ENCODE data around the gene TSFM. TPM values are rescaled to one million over a fixed set of nuclear protein-coding genes. Genes with fewer than 3 reads are reported as not detected.

Gene TSFM
- total RNA-seq, 1 experiment from 2014 or later = 48.7 TPM

DNA sequence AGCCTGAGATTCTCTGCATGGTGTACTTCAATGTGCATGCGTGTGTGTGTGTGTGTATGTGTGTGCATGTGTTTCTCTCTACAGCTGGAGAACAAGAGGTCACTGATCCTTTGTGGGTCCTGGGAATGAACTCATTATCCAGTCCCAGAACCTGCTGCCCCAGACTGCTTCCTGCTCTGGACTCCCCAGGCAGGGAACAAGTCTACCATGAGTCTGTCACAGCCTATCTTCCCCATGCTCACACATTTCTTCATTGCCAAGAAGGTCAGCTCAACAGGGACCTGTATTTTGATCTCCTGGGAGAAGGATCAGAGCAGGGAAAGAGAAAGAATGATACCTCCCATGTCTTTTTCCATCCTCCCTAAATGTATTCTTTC is 41.2 kb upstream of the TSFM start:
- ChIA-PET POLR2A (interaction anchor here (1.0 kb wide), 1 partner anchor 11 kb away, joined by 4 read pairs; the partner anchor contains the start of gene CDK4), CTCF (interaction anchor here (0.8 to 4.7 kb wide), 7 partner anchors 9 to 158 kb away, joined by 3 to 31 read pairs (median 5); partner anchors contain the start of gene B4GALNT1)
- Mint-ChIP-seq H3K4me3 (no peak overlapping the region; the same call in 1 of the 2 replicates), H3K9me3 (no peaks in the 10 kb centered on the region; the same call in 1 of the 2 replicates), H3K27me3 (ENCODE audit: low read depth) (peaks cover 76% of the 10 kb centered on the region), H3K27ac (no peak overlapping the region), H3K36me3 (peaks cover 6% of the 10 kb centered on the region; the same call in 1 of the 2 replicates), H3K4me1 (peaks cover 27% of the 10 kb centered on the region)
- ATAC-seq (no peak), DNase-seq (ENCODE audit: low spot score) (no peak)
- no peak for TF ChIP-seq ATF1 (CRISPR knock-in tag; IDR thresholded peaks at IDR 0.05)
- TF ChIP-seq ZNF317 (CRISPR knock-in tag; IDR thresholded peaks at IDR 0.05; ENCODE audit: borderline replicate concordance, low read depth) = no peak
- no peak for TF ChIP-seq JAZF1 (CRISPR knock-in tag; IDR thresholded peaks at IDR 0.05)
- TF ChIP-seq GTF2I (CRISPR knock-in tag; conservative IDR thresholded peaks at IDR 0.05) = no peak
- TF ChIP-seq, protein P1, sequence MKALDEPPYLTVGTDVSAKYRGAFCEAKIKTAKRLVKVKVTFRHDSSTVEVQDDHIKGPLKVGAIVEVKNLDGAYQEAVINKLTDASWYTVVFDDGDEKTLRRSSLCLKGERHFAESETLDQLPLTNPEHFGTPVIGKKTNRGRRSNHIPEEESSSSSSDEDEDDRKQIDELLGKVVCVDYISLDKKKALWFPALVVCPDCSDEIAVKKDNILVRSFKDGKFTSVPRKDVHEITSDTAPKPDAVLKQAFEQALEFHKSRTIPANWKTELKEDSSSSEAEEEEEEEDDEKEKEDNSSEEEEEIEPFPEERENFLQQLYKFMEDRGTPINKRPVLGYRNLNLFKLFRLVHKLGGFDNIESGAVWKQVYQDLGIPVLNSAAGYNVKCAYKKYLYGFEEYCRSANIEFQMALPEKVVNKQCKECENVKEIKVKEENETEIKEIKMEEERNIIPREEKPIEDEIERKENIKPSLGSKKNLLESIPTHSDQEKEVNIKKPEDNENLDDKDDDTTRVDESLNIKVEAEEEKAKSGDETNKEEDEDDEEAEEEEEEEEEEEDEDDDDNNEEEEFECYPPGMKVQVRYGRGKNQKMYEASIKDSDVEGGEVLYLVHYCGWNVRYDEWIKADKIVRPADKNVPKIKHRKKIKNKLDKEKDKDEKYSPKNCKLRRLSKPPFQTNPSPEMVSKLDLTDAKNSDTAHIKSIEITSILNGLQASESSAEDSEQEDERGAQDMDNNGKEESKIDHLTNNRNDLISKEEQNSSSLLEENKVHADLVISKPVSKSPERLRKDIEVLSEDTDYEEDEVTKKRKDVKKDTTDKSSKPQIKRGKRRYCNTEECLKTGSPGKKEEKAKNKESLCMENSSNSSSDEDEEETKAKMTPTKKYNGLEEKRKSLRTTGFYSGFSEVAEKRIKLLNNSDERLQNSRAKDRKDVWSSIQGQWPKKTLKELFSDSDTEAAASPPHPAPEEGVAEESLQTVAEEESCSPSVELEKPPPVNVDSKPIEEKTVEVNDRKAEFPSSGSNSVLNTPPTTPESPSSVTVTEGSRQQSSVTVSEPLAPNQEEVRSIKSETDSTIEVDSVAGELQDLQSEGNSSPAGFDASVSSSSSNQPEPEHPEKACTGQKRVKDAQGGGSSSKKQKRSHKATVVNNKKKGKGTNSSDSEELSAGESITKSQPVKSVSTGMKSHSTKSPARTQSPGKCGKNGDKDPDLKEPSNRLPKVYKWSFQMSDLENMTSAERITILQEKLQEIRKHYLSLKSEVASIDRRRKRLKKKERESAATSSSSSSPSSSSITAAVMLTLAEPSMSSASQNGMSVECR (CRISPR knock-in tag; IDR thresholded peaks at IDR 0.05; ENCODE audit: borderline replicate concordance) = no peak
- no peak for TF ChIP-seq KAT7 (CRISPR knock-in tag; IDR thresholded peaks at IDR 0.05; ENCODE audit: borderline replicate concordance)
- TF ChIP-seq NR3C1 (CRISPR knock-in tag; conservative IDR thresholded peaks at IDR 0.05; ENCODE audit: low read depth) = no peak
- TF ChIP-seq JUN (CRISPR knock-in tag; IDR thresholded peaks at IDR 0.05) = no peak
- TF ChIP-seq, protein P2, sequence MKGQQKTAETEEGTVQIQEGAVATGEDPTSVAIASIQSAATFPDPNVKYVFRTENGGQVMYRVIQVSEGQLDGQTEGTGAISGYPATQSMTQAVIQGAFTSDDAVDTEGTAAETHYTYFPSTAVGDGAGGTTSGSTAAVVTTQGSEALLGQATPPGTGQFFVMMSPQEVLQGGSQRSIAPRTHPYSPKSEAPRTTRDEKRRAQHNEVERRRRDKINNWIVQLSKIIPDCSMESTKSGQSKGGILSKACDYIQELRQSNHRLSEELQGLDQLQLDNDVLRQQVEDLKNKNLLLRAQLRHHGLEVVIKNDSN (CRISPR knock-in tag; IDR thresholded peaks at IDR 0.05) = no peak
- TF ChIP-seq, protein P3, sequence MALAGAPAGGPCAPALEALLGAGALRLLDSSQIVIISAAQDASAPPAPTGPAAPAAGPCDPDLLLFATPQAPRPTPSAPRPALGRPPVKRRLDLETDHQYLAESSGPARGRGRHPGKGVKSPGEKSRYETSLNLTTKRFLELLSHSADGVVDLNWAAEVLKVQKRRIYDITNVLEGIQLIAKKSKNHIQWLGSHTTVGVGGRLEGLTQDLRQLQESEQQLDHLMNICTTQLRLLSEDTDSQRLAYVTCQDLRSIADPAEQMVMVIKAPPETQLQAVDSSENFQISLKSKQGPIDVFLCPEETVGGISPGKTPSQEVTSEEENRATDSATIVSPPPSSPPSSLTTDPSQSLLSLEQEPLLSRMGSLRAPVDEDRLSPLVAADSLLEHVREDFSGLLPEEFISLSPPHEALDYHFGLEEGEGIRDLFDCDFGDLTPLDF (CRISPR knock-in tag; IDR thresholded peaks at IDR 0.05) = no peak
- TF ChIP-seq, protein P4, sequence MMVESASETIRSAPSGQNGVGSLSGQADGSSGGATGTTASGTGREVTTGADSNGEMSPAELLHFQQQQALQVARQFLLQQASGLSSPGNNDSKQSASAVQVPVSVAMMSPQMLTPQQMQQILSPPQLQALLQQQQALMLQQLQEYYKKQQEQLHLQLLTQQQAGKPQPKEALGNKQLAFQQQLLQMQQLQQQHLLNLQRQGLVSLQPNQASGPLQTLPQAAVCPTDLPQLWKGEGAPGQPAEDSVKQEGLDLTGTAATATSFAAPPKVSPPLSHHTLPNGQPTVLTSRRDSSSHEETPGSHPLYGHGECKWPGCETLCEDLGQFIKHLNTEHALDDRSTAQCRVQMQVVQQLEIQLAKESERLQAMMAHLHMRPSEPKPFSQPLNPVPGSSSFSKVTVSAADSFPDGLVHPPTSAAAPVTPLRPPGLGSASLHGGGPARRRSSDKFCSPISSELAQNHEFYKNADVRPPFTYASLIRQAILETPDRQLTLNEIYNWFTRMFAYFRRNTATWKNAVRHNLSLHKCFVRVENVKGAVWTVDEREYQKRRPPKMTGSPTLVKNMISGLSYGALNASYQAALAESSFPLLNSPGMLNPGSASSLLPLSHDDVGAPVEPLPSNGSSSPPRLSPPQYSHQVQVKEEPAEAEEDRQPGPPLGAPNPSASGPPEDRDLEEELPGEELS (CRISPR knock-in tag; IDR thresholded peaks at IDR 0.05) = no peak
- no peak for TF ChIP-seq ZNF396 (CRISPR knock-in tag; IDR thresholded peaks at IDR 0.05; ENCODE audit: borderline replicate concordance)
- TF ChIP-seq, protein P5, sequence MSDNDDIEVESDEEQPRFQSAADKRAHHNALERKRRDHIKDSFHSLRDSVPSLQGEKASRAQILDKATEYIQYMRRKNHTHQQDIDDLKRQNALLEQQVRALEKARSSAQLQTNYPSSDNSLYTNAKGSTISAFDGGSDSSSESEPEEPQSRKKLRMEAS (CRISPR knock-in tag; IDR thresholded peaks at IDR 0.05) = no peak

DNA sequence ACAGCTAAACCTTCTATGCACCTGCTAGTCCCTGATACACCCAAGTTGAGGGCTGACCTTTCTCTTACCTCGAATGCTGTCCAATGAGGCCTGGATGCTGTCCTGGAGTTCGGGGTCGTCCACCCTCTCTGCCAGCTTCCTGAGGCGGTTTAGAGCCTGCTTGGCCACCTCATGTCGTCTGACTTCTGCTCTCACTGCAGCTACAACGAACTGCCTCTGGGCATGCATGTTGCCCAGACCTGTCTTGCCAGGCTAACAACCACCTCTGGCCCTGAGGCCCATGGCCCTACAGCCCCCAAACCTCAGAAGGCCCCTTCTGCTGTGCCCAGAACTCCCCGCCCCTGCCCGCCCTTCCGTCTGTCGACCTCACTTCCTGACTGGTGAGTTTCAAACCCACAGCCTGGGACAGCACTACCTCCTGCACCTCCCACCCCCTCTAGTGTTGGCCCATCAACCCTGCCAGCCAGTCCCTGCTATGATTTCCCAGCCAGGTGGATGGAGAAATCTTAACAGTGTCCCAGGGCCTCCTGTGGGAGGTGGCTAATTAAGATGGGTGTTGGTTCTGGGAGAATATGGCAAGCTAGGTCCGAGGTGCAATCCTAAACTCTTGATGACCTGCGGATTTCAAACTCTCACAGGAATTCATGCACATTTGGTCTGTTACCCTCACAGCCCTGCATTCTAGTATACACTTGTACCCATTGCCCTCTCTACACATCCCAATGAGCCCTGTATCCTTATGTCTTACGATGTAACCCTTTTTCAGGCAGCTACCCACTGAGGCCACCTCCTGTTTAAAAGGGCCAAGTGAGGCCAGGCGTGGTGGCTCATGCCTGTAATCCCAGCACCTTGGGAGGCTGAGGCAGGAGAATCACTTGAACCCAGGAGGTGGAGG is 40.5 kb upstream of the TSFM start:
- H3K9me3 Mint-ChIP-seq = no peaks in the 10 kb centered on the region; the same call in 1 of the 2 replicates
- POLR2A ChIA-PET = interaction anchor here (1.0 kb wide), 1 partner anchor 10 kb away, joined by 4 read pairs; the partner anchor contains the start of gene CDK4
- TF ChIP-seq, protein P6, sequence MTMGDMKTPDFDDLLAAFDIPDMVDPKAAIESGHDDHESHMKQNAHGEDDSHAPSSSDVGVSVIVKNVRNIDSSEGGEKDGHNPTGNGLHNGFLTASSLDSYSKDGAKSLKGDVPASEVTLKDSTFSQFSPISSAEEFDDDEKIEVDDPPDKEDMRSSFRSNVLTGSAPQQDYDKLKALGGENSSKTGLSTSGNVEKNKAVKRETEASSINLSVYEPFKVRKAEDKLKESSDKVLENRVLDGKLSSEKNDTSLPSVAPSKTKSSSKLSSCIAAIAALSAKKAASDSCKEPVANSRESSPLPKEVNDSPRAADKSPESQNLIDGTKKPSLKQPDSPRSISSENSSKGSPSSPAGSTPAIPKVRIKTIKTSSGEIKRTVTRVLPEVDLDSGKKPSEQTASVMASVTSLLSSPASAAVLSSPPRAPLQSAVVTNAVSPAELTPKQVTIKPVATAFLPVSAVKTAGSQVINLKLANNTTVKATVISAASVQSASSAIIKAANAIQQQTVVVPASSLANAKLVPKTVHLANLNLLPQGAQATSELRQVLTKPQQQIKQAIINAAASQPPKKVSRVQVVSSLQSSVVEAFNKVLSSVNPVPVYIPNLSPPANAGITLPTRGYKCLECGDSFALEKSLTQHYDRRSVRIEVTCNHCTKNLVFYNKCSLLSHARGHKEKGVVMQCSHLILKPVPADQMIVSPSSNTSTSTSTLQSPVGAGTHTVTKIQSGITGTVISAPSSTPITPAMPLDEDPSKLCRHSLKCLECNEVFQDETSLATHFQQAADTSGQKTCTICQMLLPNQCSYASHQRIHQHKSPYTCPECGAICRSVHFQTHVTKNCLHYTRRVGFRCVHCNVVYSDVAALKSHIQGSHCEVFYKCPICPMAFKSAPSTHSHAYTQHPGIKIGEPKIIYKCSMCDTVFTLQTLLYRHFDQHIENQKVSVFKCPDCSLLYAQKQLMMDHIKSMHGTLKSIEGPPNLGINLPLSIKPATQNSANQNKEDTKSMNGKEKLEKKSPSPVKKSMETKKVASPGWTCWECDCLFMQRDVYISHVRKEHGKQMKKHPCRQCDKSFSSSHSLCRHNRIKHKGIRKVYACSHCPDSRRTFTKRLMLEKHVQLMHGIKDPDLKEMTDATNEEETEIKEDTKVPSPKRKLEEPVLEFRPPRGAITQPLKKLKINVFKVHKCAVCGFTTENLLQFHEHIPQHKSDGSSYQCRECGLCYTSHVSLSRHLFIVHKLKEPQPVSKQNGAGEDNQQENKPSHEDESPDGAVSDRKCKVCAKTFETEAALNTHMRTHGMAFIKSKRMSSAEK (CRISPR knock-in tag; IDR thresholded peaks at IDR 0.05; ENCODE audit: borderline replicate concordance) = no peak
- H3K27me3 Mint-ChIP-seq (ENCODE audit: low read depth) = peaks cover 69% of the 10 kb centered on the region
- ATAC-seq = peak; percentile 19
- peaks cover 20% of the 10 kb centered on the region for H3K4me1 Mint-ChIP-seq
- DNase-seq (ENCODE audit: low spot score) = peak; percentile 46
- H3K4me3 Mint-ChIP-seq = peak overlapping the region; percentile 39
- CTCF ChIA-PET = interaction anchor here (0.6 to 4.7 kb wide), 8 partner anchors 10 to 159 kb away, joined by 3 to 31 read pairs (median 4); partner anchors contain the start of gene B4GALNT1
- H3K36me3 Mint-ChIP-seq = peaks cover 13% of the 10 kb centered on the region
- H3K27ac Mint-ChIP-seq = no peak overlapping the region
